Endothelial cell of umbilical vein (primary cell): Measurements from ENCODE around the gene DGCR6. TPM values are rescaled to one million over a fixed set of nuclear protein-coding genes. Genes with fewer than 3 reads are reported as not detected.
"Not testable (repeated sequence)": the region's sequence is repeated elsewhere in the genome, so short reads cannot be mapped to it uniquely, and the experiment has no call there.

Experiments
- BruUV-seq: library from RNA; stranded (reverse); fragments of 400-500 nt; replicated peaks from 2 replicates; lab custom pipeline; 2021; lab: Mats Ljungman, UMichigan
- CTCF ChIA-PET: fragments of 300-600, 350-600 bp; sonication (Branson Sonifier 250); formaldehyde crosslinking; loops from one replicate; lab custom pipeline; 2021; ENCODE audit warnings: antibody characterized with exemption, inconsistent platforms; lab: Charles Lee
- POLR2A ChIA-PET: fragments of 300-600, 350-600 bp; sonication (Branson Sonifier 250); formaldehyde crosslinking; loops from one replicate; lab custom pipeline; 2021; ENCODE audit warnings: antibody characterized with exemption, inconsistent platforms; lab: Charles Lee
- DNase-seq: peaks from one replicate; pipeline ENCODE4 v3.0.0-alpha.2; 2011; ENCODE audit warnings: low read depth, low spot score
- FAIRE-seq: peaks from 2 replicates; lab custom pipeline; 2011; peaks lifted over from hg19 to GRCh38; lab: Jason Lieb, UNC
- H2AFZ ChIP-seq: 2 replicates; pipeline ENCODE4 v1.6.0; 2012; ENCODE audit warnings: low read depth, low read length, control low read depth, inconsistent platforms
- H3K27ac ChIP-seq: 2 replicates; pipeline ENCODE4 v1.5.1; 2011; ENCODE audit warnings: low read depth, mild to moderate bottlenecking, control low read depth, low read length, moderate library complexity; ENCODE audit not compliant: insufficient read depth
- H3K27me3 ChIP-seq, 2 experiments: 2 replicates each; pipeline versions ENCODE4 v1.6.0 to v1.6.1; 2011; ENCODE audit warnings: low read length in 2 of 2, mixed read lengths in 1 of 2; ENCODE audit not compliant: control insufficient read depth in 2 of 2, insufficient read depth in 2 of 2
- H3K36me3 ChIP-seq, 2 experiments: 2 replicates in 1 of 2; 3 replicates in 1 of 2; pipeline ENCODE4 v1.5.1; 2011; ENCODE audit warnings: low read length in 2 of 2, mild to moderate bottlenecking in 1 of 2, moderate library complexity in 1 of 2; ENCODE audit not compliant: control insufficient read depth in 2 of 2, insufficient read depth in 2 of 2; ENCODE audit errors: extremely low read depth in 1 of 2
- H3K4me1 ChIP-seq: 3 replicates; pipeline ENCODE4 v1.5.1; 2011; ENCODE audit warnings: mild to moderate bottlenecking, low read length; ENCODE audit not compliant: control insufficient read depth, insufficient read depth; ENCODE audit errors: extremely low read depth
- H3K4me2 ChIP-seq: 2 replicates; pipeline ENCODE4 v1.6.1; 2011; ENCODE audit warnings: low read length, control low read depth, mixed read lengths; ENCODE audit not compliant: insufficient read depth
- H3K4me3 ChIP-seq, 3 experiments: fragments of 200-600 bp in 1 of 3; sonication (generic), shearing (Covaris generic) in 1 of 3; replicated peaks in 1 of 3; 2 replicates each; pipeline ENCODE4 v1.5.1; 2011 to 2016; ENCODE audit warnings: control low read depth in 3 of 3, low read length in 3 of 3, mild to moderate bottlenecking in 2 of 3, inconsistent platforms in 1 of 3, low read depth in 1 of 3, moderate library complexity in 1 of 3; ENCODE audit not compliant: insufficient read depth in 1 of 3
- H3K79me2 ChIP-seq: 2 replicates; pipeline ENCODE4 v1.6.0; 2012; ENCODE audit warnings: low read length, inconsistent platforms; ENCODE audit not compliant: control insufficient read depth, insufficient read depth
- H3K9ac ChIP-seq: replicated peaks from 2 replicates; pipeline ENCODE3; 2011; ENCODE audit warnings: low read length, control low read depth; ENCODE audit not compliant: insufficient read depth; ENCODE audit errors: extremely low read depth
- H3K9me1 ChIP-seq: replicated peaks from 3 replicates; pipeline ENCODE4 v1.6.0; 2011; ENCODE audit warnings: mild to moderate bottlenecking, low read length; ENCODE audit not compliant: control insufficient read depth, insufficient read depth; ENCODE audit errors: extremely low read depth
- H3K9me3 ChIP-seq: replicated peaks from 2 replicates; pipeline ENCODE4 v1.5.1; 2012; ENCODE audit warnings: low read length, inconsistent platforms; ENCODE audit not compliant: control insufficient read depth, insufficient read depth
- H4K20me1 ChIP-seq: replicated peaks from 2 replicates; pipeline ENCODE3; 2011; ENCODE audit warnings: mild to moderate bottlenecking, low read length; ENCODE audit not compliant: control insufficient read depth, insufficient read depth; ENCODE audit errors: extremely low read depth
- EZH2 ChIP-seq: IDR thresholded peaks from 2 replicates; pipeline ENCODE4 v1.6.1; 2012; ENCODE audit warnings: borderline replicate concordance, low read depth, mild to moderate bottlenecking, moderate library complexity, low read length, inconsistent platforms; ENCODE audit not compliant: severe bottlenecking
- FOS ChIP-seq: IDR thresholded peaks from 2 replicates; pipeline ENCODE4 v1.6.1; 2011; ENCODE audit warnings: mild to moderate bottlenecking, low read length, moderate library complexity, borderline replicate concordance; ENCODE audit not compliant: insufficient read depth
- GATA2 ChIP-seq: IDR thresholded peaks from 2 replicates; pipeline ENCODE4 v1.7.0; 2011; ENCODE audit warnings: low read depth, mild to moderate bottlenecking, moderate library complexity, mixed read lengths, low read length; ENCODE audit not compliant: insufficient read length, insufficient read depth
- JUN ChIP-seq: IDR thresholded peaks from 2 replicates; pipeline ENCODE4 v1.6.1; 2011; ENCODE audit warnings: borderline replicate concordance, low read depth; ENCODE audit not compliant: insufficient read length, insufficient read depth
- MYC ChIP-seq: IDR thresholded peaks from one replicate; pipeline ENCODE4 v1.6.1; 2011; ENCODE audit warnings: mild to moderate bottlenecking, low read depth, low read length
- POLR2A ChIP-seq: IDR thresholded peaks from 2 replicates; pipeline ENCODE4 v1.6.1; 2012; ENCODE audit warnings: low read depth, mild to moderate bottlenecking, control low read depth, low read length
- POLR2AphosphoS5 ChIP-seq: IDR thresholded peaks from 2 replicates; pipeline ENCODE4 v1.6.1; 2012; ENCODE audit warnings: low read depth, mild to moderate bottlenecking, control low read depth, low read length, moderate library complexity; ENCODE audit not compliant: insufficient read depth
- dilution Hi-C: fragments of 300-500 bp; cut with MboI; formaldehyde crosslinking; loops from one replicate; pipeline ENCODE4 v1.15.0; 2019; ENCODE audit warnings: low sequenced_read_pairs; ENCODE audit not compliant: extremely low pct_ligation_motif_present
- intact Hi-C: fragments of 100-400 bp; cut with micrococcal nuclease; formaldehyde crosslinking; loops from one replicate; pipeline ENCODE4 v1.10.0; 2022
- polyA plus RNA-seq, 4 experiments: library from polyadenylated mRNA; depleted of rRNA in 3 of 4; stranded (reverse) in 3 of 4; unstranded in 1 of 4; fragments of >200 nt; gene quantifications; 2 replicates each; pipeline versions ENCODE4 v1.2.1 to v1.2.3, GENCODE V29; 2011 to 2012; ENCODE audit warnings: missing spikeins in 1 of 4
- total RNA-seq: library from RNA; stranded (reverse); gene quantifications from 2 replicates; pipeline ENCODE4 v1.2.3, GENCODE V29; 2021
- TF ChIP-seq, protein P1 (sequence below), 2 donors: IDR thresholded peaks; 1 replicate in 1 of 2; 2 replicates in 1 of 2; pipeline ENCODE4 v1.5.1; 2011; ENCODE audit warnings: low read length in 2 of 2, mild to moderate bottlenecking in 2 of 2, moderate library complexity in 2 of 2, control low read depth in 1 of 2, inconsistent platforms in 1 of 2, low read depth in 1 of 2; ENCODE audit not compliant: insufficient read depth in 1 of 2; ENCODE audit errors: extremely low read depth in 1 of 2
- TF ChIP-seq, protein P2 (sequence below): IDR thresholded peaks from 2 replicates; pipeline ENCODE4 v1.6.1; 2011; ENCODE audit not compliant: insufficient read depth, insufficient read length

Gene DGCR6
- total and polyA plus RNA-seq, 2 donors (not counting 3 experiments of a cell fraction or from before 2014, with no cell fraction given), result 0.95 to 1.1 TPM

DNA sequence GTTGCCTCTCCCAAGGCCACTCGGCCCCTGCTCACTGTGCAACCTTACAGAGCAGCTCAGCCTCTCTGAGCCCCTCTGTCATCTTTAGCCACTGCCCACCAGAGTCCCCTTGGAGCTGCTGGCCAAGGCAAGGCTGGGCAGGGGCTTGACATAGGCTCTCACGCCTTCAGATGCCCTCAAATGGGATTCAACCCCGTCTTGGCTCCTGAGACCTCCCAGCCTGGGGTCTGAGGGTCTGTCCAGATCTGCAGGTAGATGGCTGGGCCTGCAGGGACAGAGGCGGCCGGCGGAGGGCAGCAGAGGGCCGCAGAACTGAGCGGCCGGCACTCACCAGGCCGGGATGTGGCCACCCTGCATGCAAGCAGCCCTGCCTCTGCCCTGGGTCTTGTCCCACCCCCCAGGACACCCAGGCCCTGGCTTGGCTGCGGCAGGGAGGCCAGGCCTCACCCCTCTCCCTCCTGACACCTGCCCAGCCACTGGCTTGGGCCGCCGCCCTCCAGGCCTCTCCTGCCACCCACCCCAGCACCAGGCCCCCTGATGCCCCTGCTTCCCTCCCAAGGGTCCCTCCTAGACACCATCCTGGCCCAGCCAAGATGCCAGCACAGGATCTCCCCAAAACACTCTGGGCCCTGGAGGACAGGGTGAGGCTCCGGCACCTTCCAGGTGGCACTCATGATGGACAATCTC is 48.3 kb downstream of the DGCR6 start:
- H3K9me1 ChIP-seq, intact Hi-C loops, BruUV-seq, dilution Hi-C loops, H3K9me3 ChIP-seq, POLR2A ChIA-PET, H4K20me1 ChIP-seq, H3K27ac ChIP-seq, H3K36me3 ChIP-seq, H3K4me1 ChIP-seq, H3K9ac ChIP-seq, H3K4me3 ChIP-seq, H3K4me2 ChIP-seq, H3K79me2 ChIP-seq, H3K27me3 ChIP-seq, H2AFZ ChIP-seq: not testable (repeated sequence)
- TF ChIP-seq, protein P1, sequence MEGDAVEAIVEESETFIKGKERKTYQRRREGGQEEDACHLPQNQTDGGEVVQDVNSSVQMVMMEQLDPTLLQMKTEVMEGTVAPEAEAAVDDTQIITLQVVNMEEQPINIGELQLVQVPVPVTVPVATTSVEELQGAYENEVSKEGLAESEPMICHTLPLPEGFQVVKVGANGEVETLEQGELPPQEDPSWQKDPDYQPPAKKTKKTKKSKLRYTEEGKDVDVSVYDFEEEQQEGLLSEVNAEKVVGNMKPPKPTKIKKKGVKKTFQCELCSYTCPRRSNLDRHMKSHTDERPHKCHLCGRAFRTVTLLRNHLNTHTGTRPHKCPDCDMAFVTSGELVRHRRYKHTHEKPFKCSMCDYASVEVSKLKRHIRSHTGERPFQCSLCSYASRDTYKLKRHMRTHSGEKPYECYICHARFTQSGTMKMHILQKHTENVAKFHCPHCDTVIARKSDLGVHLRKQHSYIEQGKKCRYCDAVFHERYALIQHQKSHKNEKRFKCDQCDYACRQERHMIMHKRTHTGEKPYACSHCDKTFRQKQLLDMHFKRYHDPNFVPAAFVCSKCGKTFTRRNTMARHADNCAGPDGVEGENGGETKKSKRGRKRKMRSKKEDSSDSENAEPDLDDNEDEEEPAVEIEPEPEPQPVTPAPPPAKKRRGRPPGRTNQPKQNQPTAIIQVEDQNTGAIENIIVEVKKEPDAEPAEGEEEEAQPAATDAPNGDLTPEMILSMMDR (IDR thresholded peaks at IDR 0.05; ENCODE audit: extremely low read depth in 1 of 2, insufficient read depth in 1 of 2, low read depth in 1 of 2, low read length in 2 of 2), result peak; percentile 67 to 88
- CTCF ChIA-PET, result interaction anchor here (0.7 kb wide), 2 partner anchors 131 to 190 kb away, joined by 3 to 4 read pairs; partner anchors contain the start of gene ESS2
- DNase-seq, result peak; percentile 46
- peak; percentile 85 for FAIRE-seq

DNA sequence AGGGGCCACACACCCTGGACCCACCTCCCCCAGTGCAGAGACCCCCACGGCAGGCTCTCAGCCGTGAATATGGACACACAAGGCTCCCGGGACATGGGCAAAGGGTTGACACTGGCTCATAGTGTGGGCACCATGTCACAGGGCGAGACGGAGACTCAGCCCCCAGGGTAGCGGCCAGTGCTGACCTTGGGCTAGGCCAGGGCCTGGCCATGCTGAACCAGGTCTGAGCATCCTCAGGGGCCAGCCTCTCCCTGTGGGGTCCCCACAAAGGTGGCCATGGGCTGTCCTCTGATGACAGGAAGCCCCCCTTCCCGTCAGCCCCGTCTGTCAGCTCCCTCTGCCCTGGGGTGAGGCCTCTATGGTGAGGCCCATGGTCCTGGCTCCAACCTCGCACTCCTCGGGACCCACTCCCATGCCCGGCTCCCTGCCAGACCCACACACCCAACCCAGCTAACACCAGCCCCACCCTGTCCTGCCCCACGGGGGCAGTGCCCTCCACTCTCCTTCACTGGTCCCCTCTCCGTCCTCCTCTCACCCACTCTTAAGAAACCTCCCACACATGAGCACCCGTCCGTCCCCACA is 49.0 kb downstream of the DGCR6 start:
- ChIA-PET CTCF (no interaction called here), POLR2A (no interaction called here)
- Histone ChIP-seq H3K9me3 (no peaks in the 10 kb centered on the region), H3K4me2 (no peak overlapping the region), H3K27me3 (peaks cover 0 to 1% of the 10 kb centered on the region in 2 experiments), H3K4me3 (no peak overlapping the region), H3K9me1 (no peaks in the 10 kb centered on the region), H3K79me2 (no peaks in the 10 kb centered on the region), H3K36me3 (no peaks in the 10 kb centered on the region), H3K4me1 (no peaks in the 10 kb centered on the region), H4K20me1 (no peaks in the 10 kb centered on the region), H3K9ac (no peak overlapping the region), H2AFZ (no peak overlapping the region), H3K27ac (no peak overlapping the region)
- DNase-seq, result no peak
- BruUV-seq, result no TSS peak
- TF ChIP-seq MYC (no peak), POLR2AphosphoS5 (no peak), JUN (no peak), POLR2A (no peak), FOS (no peak), EZH2 (no peak), GATA2 (no peak)
- TF ChIP-seq, protein P1 (IDR thresholded peaks at IDR 0.05; ENCODE audit: extremely low read depth in 1 of 2, insufficient read depth in 1 of 2, low read depth in 1 of 2, low read length in 2 of 2), result no peak
- TF ChIP-seq, protein P2, sequence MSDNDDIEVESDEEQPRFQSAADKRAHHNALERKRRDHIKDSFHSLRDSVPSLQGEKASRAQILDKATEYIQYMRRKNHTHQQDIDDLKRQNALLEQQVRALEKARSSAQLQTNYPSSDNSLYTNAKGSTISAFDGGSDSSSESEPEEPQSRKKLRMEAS, result no peak
- dilution Hi-C loops, result no loop called here
- FAIRE-seq, result no peak
- intact Hi-C loops, result no loop called here
